H9 (cell line): ENCODE measurements around the gene CRYBA2. TPM values are rescaled to one million over a fixed set of nuclear protein-coding genes. Genes with fewer than 3 reads are reported as not detected.
A peak's percentile ranks its signal among the peaks of the same experiment; 100 is the strongest.

Experiments used
- DNase-seq: peaks from one replicate; pipeline ENCODE4 v3.0.0-alpha.2; 2017
- H2AFZ ChIP-seq: one replicate; pipeline ENCODE4 v1.6.1; 2013; ENCODE audit warnings: mild to moderate bottlenecking, low read length, control low read depth, moderate library complexity
- H2AK5ac ChIP-seq: 2 replicates; pipeline ENCODE4 v1.6.1; 2013; ENCODE audit warnings: low read length, control low read depth, mixed read lengths; ENCODE audit not compliant: insufficient read length
- H2BK120ac ChIP-seq: one replicate; pipeline ENCODE4 v1.6.1; 2013; ENCODE audit warnings: low read depth, mild to moderate bottlenecking, low read length, control low read depth, inconsistent platforms; ENCODE audit not compliant: poor library complexity, severe bottlenecking
- H2BK12ac ChIP-seq: 2 replicates; pipeline ENCODE4 v1.6.1; 2013; ENCODE audit warnings: low read length, control low read depth, mixed read lengths, low read depth; ENCODE audit not compliant: insufficient read length
- H2BK15ac ChIP-seq: 2 replicates; pipeline ENCODE4 v1.6.1; 2013; ENCODE audit warnings: low read depth, low read length, control low read depth
- H2BK20ac ChIP-seq: one replicate; pipeline ENCODE4 v1.6.1; 2013; ENCODE audit warnings: low read depth, mild to moderate bottlenecking, low read length, control low read depth, inconsistent platforms; ENCODE audit not compliant: poor library complexity, severe bottlenecking
- H2BK5ac ChIP-seq: 2 replicates; pipeline ENCODE4 v1.6.1; 2013; ENCODE audit warnings: low read length, control low read depth, mixed read lengths; ENCODE audit not compliant: insufficient read length
- H3K14ac ChIP-seq: 2 replicates; pipeline ENCODE4 v1.6.1; 2013; ENCODE audit warnings: low read length, control low read depth; ENCODE audit not compliant: insufficient read depth
- H3K18ac ChIP-seq: 2 replicates; pipeline ENCODE4 v1.6.1; 2013; ENCODE audit warnings: low read depth, mild to moderate bottlenecking, mixed read lengths, low read length, control low read depth; ENCODE audit not compliant: insufficient read length
- H3K23ac ChIP-seq: 2 replicates; pipeline ENCODE4 v1.6.1; 2013; ENCODE audit warnings: low read length, control low read depth, mixed read lengths, low read depth; ENCODE audit not compliant: insufficient read length
- H3K23me2 ChIP-seq: 2 replicates; pipeline ENCODE4 v1.6.1; 2013; ENCODE audit warnings: low read depth, mild to moderate bottlenecking, mixed read lengths, low read length, control low read depth; ENCODE audit not compliant: insufficient read length, poor library complexity, severe bottlenecking
- H3K27ac ChIP-seq: 2 replicates; pipeline ENCODE4 v1.5.1; 2013; ENCODE audit warnings: low read length, control low read depth, mixed read lengths, low read depth; ENCODE audit not compliant: insufficient read length
- H3K27me3 ChIP-seq: 2 replicates; pipeline ENCODE4 v1.6.1; 2013; ENCODE audit warnings: low read length, control low read depth, inconsistent platforms; ENCODE audit not compliant: insufficient read depth
- H3K4ac ChIP-seq: 2 replicates; pipeline ENCODE4 v1.6.1; 2013; ENCODE audit warnings: low read depth, mild to moderate bottlenecking, control low read depth, inconsistent platforms, low read length, moderate library complexity
- H3K4me1 ChIP-seq: 2 replicates; pipeline ENCODE4 v1.6.1; 2013; ENCODE audit warnings: low read length, control low read depth, inconsistent platforms; ENCODE audit not compliant: insufficient read depth
- H3K4me2 ChIP-seq: 2 replicates; pipeline ENCODE4 v1.6.1; 2013; ENCODE audit warnings: low read length, control low read depth, mixed read lengths; ENCODE audit not compliant: insufficient read length, insufficient read depth
- H3K56ac ChIP-seq: 2 replicates; pipeline ENCODE4 v1.6.1; 2013; ENCODE audit warnings: low read depth, mild to moderate bottlenecking, mixed read lengths, low read length, control low read depth; ENCODE audit not compliant: insufficient read length
- H3K79me1 ChIP-seq: 2 replicates; pipeline ENCODE4 v1.6.1; 2013; ENCODE audit warnings: low read depth, mild to moderate bottlenecking, moderate library complexity, low read length, control low read depth, inconsistent platforms; ENCODE audit not compliant: insufficient read depth, poor library complexity, severe bottlenecking
- H3K79me2 ChIP-seq: 2 replicates; pipeline ENCODE4 v1.6.1; 2013; ENCODE audit warnings: low read length, control low read depth, inconsistent platforms; ENCODE audit not compliant: insufficient read depth
- H3K9ac ChIP-seq: 2 replicates; pipeline ENCODE4 v1.6.1; 2013; ENCODE audit warnings: low read length, control low read depth, mixed read lengths; ENCODE audit not compliant: insufficient read length; ENCODE audit errors: extremely low read depth
- H3K9me3 ChIP-seq: one replicate; pipeline ENCODE4 v1.6.1; 2013; ENCODE audit warnings: low read depth, low read length, inconsistent platforms; ENCODE audit not compliant: control insufficient read depth
- H3T11ph ChIP-seq: one replicate; pipeline ENCODE4 v1.6.1; 2013; ENCODE audit warnings: mild to moderate bottlenecking, low read length, control low read depth, inconsistent platforms
- H4K20me1 ChIP-seq: one replicate; pipeline ENCODE4 v1.6.1; 2013; ENCODE audit not compliant: control insufficient read depth, insufficient read length, insufficient read depth
- H4K5ac ChIP-seq: 2 replicates; pipeline ENCODE4 v1.6.1; 2013; ENCODE audit warnings: low read depth, mild to moderate bottlenecking, mixed read lengths, low read length, control low read depth; ENCODE audit not compliant: insufficient read length
- H4K8ac ChIP-seq: replicated peaks from 2 replicates; pipeline ENCODE4 v1.6.1; 2013; ENCODE audit warnings: low read length, control low read depth, mixed read lengths, low read depth; ENCODE audit not compliant: insufficient read length
- H4K91ac ChIP-seq: 2 replicates; pipeline ENCODE4 v1.6.1; 2013; ENCODE audit warnings: low read depth, mild to moderate bottlenecking, moderate library complexity, mixed read lengths, low read length, control low read depth; ENCODE audit not compliant: insufficient read length
- H3K27ac Mint-ChIP-seq, 3 experiments: 2 replicates in 2 of 3; 3 replicates in 1 of 3; pipeline ENCODE4 v1.8.0; 2020 to 2021; ENCODE audit warnings: mixed read lengths in 3 of 3, mild to moderate bottlenecking in 1 of 3, moderate library complexity in 1 of 3
- H3K27me3 Mint-ChIP-seq: 2 replicates; pipeline ENCODE4 v1.8.0; 2021; ENCODE audit warnings: low read depth, mild to moderate bottlenecking, moderate library complexity, mixed read lengths
- H3K36me3 Mint-ChIP-seq, 3 experiments: 2 replicates in 2 of 3; 3 replicates in 1 of 3; pipeline ENCODE4 v1.8.0; 2020 to 2021; ENCODE audit warnings: low read depth in 3 of 3, mixed read lengths in 3 of 3; ENCODE audit not compliant: insufficient read depth in 1 of 3
- H3K4me1 Mint-ChIP-seq, 2 experiments: 2 replicates each; pipeline ENCODE4 v1.8.0; 2020; ENCODE audit warnings: mixed read lengths in 2 of 2
- H3K4me3 Mint-ChIP-seq, 2 experiments: 2 replicates in 1 of 2; 3 replicates in 1 of 2; pipeline ENCODE4 v1.8.0; 2020 to 2021; ENCODE audit warnings: mild to moderate bottlenecking in 2 of 2, mixed read lengths in 2 of 2, moderate library complexity in 1 of 2
- H3K9me3 Mint-ChIP-seq, 2 experiments: 2 replicates in 1 of 2; 3 replicates in 1 of 2; pipeline ENCODE4 v1.8.0; 2020; ENCODE audit warnings: mild to moderate bottlenecking in 2 of 2, mixed read lengths in 2 of 2, moderate library complexity in 1 of 2
- WGBS: extraction: QIAGEN DNeasy Blood & Tissue Kit; methylation state at CpG from one replicate; pipeline ENCODE4 v1.1.7; 2013; ENCODE audit warnings: missing lambda C conversion rate, low lambda C conversion rate, mixed read lengths; ENCODE audit not compliant: insufficient read length; ENCODE audit errors: extremely low coverage; 5-methylcytosine and 5-hydroxymethylcytosine counted together
- total RNA-seq: library from RNA; stranded (reverse); gene quantifications from 2 replicates; pipeline ENCODE4 v1.2.1, GENCODE V29; 2021
- TF ChIP-seq, protein P1 (sequence below): fragments of 200-600 bp; sonication (generic); conservative IDR thresholded peaks from 3 replicates; pipeline ENCODE4 v1.8.0; 2021; ENCODE audit warnings: antibody characterized with exemption, mild to moderate bottlenecking

The CRYBA2 gene
- total RNA-seq, 1 experiment from 2014 or later, result not detected

- Histone ChIP-seq H2BK120ac (no peak overlapping the region), H3K9me3 (no peaks in the 10 kb centered on the region), H4K91ac (no peak overlapping the region), H4K8ac (no peak overlapping the region), H3K4ac (no peak overlapping the region), H2BK15ac (no peak overlapping the region), H3K79me2 (no peaks in the 10 kb centered on the region), H3K79me1 (no peaks in the 10 kb centered on the region), H3T11ph (no peak overlapping the region), H2AFZ (no peak overlapping the region), H3K14ac (no peak overlapping the region), H3K4me1 (no peaks in the 10 kb centered on the region), H3K4me2 (no peak overlapping the region), H2BK20ac (no peak overlapping the region), H4K5ac (no peak overlapping the region), H2BK12ac (no peak overlapping the region), H4K20me1 (no peaks in the 10 kb centered on the region), H3K18ac (no peak overlapping the region), H3K27ac (no peak overlapping the region), H3K56ac (no peak overlapping the region), H3K9ac (no peak overlapping the region), H2AK5ac (no peak overlapping the region), H3K23ac (no peak overlapping the region), H2BK5ac (no peak overlapping the region), H3K23me2 (no peaks in the 10 kb centered on the region), H3K27me3 (no peaks in the 10 kb centered on the region; the same call in 1 of the 2 replicates)
- Mint-ChIP-seq H3K4me3 (no peak overlapping the region), H3K27me3 (peaks cover 17% of the 10 kb centered on the region), H3K36me3 (no peaks in the 10 kb centered on the region), H3K4me1 (peaks cover 6 to 7% of the 10 kb centered on the region in 2 experiments), H3K9me3 (no peaks in the 10 kb centered on the region), H3K27ac (peak overlapping the region in 1 of 3 experiments; percentile 91; a peak in 1 of 7 replicates)
- TF ChIP-seq, protein P1, sequence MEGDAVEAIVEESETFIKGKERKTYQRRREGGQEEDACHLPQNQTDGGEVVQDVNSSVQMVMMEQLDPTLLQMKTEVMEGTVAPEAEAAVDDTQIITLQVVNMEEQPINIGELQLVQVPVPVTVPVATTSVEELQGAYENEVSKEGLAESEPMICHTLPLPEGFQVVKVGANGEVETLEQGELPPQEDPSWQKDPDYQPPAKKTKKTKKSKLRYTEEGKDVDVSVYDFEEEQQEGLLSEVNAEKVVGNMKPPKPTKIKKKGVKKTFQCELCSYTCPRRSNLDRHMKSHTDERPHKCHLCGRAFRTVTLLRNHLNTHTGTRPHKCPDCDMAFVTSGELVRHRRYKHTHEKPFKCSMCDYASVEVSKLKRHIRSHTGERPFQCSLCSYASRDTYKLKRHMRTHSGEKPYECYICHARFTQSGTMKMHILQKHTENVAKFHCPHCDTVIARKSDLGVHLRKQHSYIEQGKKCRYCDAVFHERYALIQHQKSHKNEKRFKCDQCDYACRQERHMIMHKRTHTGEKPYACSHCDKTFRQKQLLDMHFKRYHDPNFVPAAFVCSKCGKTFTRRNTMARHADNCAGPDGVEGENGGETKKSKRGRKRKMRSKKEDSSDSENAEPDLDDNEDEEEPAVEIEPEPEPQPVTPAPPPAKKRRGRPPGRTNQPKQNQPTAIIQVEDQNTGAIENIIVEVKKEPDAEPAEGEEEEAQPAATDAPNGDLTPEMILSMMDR, result no peak
- DNase-seq, result no peak
- WGBS, result no CpG with 5 or more reads among the region's 5 CpGs
Measured at GRCh38 chr2:219022616-219023015, 29.4 kb upstream of the CRYBA2 start.
